Measurements from ENCODE around the gene ST6GALNAC3.
"Not testable (repeated sequence)": the region's sequence is repeated elsewhere in the genome, so short reads cannot be mapped to it uniquely, and the experiment has no call there.

ST6GALNAC3 gene

GRCh38 chr1:76123411-76124064 is 49.0 kb downstream of the ST6GALNAC3 start:
- H3K9me3 ChIP-seq (ENCODE audit: low read length): not testable (repeated sequence)

DNA sequence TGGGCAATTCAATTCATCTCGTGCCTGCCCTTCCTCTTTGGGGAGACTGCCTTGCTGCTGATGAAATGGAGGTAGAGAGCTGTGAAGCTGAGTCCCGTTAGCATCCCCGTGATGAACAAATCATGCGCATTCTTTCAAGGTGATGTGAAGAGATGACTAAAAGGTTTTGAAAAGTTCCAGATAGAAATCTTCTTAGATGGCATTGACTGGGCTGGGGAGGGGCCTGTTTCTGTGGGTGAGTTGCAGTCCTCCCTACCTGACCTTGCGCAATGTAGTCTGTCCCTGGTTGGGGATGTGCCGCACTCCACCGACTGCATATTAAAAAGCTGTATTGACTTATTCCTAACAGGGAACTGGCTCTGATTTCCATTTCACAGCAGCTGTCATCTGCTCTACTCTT is 49.6 kb downstream of the ST6GALNAC3 start:
- no peaks in the 10 kb centered on the region for H3K27me3 ChIP-seq (ENCODE audit: insufficient read depth, low read length)
- H3K4me1 ChIP-seq (ENCODE audit: insufficient read depth, low read length): no peaks in the 10 kb centered on the region
- H3K4me3 ChIP-seq (ENCODE audit: low read length): no peak overlapping the region
- H2AFZ ChIP-seq (ENCODE audit: low read depth, low read length): no peak overlapping the region
- no peaks in the 10 kb centered on the region for H3K9me3 ChIP-seq (ENCODE audit: low read length)
- H3K36me3 ChIP-seq (ENCODE audit: insufficient read depth, low read length): no peaks in the 10 kb centered on the region

More at GRCh38 chr1:76123411-76124064, 49.0 kb downstream of the ST6GALNAC3 start:
- H3K4me1 ChIP-seq (ENCODE audit: insufficient read depth, low read length); H2AFZ ChIP-seq (ENCODE audit: low read depth, low read length); H3K36me3 ChIP-seq (ENCODE audit: insufficient read depth, low read length); H3K27me3 ChIP-seq (ENCODE audit: insufficient read depth, low read length); H3K4me3 ChIP-seq (ENCODE audit: low read length): not testable (repeated sequence)

DNA sequence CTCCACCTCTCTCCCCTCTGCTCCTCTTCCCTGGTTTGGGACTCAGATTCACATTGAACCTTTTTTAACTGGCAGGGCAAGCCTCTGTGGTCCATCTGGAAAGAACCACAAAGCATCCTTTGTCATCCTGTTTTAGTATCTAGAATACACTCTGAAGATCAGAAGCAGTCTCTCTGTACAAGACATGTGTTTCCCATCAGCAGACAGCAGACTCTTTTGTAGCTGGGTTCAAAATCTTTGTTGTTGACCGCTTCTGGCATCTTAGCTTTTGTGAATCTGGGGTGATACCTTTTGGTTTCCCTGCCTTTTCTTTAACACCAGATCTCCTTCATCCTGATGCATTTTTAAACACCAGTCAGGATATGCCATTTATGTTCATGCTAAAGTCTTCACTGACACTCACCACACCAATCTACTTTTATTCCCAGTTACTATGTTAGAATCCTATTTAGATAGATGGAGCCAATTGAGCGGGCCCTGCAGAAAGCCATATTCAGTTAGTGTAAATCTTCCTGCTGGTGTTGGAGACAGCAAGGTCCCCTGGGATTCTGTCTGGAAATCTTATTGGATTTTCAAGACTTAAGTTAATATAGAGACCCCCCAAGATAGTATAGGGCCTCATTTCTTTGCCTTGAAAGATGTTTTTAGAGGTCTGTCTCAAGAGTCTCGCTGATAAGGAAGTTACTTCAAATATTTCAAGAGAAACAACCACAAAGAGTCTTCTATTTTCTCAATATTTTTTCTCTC is 51.1 kb downstream of the ST6GALNAC3 start:
- Histone ChIP-seq H3K27me3 (ENCODE audit: insufficient read depth, low read length) (no peaks in the 10 kb centered on the region), H2AFZ (ENCODE audit: low read depth, low read length) (no peak overlapping the region), H3K4me3 (ENCODE audit: low read length) (no peak overlapping the region), H3K36me3 (ENCODE audit: insufficient read depth, low read length) (no peaks in the 10 kb centered on the region), H3K9me3 (ENCODE audit: low read length) (no peaks in the 10 kb centered on the region), H3K4me1 (ENCODE audit: insufficient read depth, low read length) (no peaks in the 10 kb centered on the region)

DNA sequence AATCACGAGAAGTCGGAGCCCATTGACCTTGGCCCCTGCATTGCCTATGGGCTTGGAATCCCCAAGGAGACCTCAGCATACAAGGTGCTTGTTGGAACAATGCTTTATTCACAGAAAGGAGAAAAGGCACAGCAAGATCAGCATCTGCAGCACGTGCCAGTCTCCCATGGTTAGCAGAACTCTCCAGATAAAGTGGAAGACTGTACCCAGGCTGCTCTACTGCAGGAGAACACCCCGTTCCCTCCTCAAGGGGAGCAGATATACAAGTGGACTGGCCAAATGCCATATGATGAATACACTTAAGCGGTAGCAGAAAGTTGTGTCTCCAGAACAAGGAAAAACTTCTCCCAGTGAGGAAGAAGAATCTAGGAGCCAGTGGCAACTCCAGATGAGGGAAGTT is 53.5 kb downstream of the ST6GALNAC3 start:
- H3K27me3 ChIP-seq (ENCODE audit: insufficient read depth, low read length): no peaks in the 10 kb centered on the region
- no peaks in the 10 kb centered on the region for H3K4me1 ChIP-seq (ENCODE audit: insufficient read depth, low read length)
- H3K36me3 ChIP-seq (ENCODE audit: insufficient read depth, low read length): no peaks in the 10 kb centered on the region
- no peak overlapping the region for H2AFZ ChIP-seq (ENCODE audit: low read depth, low read length)
- no peaks in the 10 kb centered on the region for H3K9me3 ChIP-seq (ENCODE audit: low read length)
- H3K4me3 ChIP-seq (ENCODE audit: low read length): no peak overlapping the region

GRCh38 chr1:76129731-76130130 is 55.2 kb downstream of the ST6GALNAC3 start:
- Histone ChIP-seq H3K4me1 (ENCODE audit: insufficient read depth, low read length) (no peaks in the 10 kb centered on the region), H3K27me3 (ENCODE audit: insufficient read depth, low read length) (no peaks in the 10 kb centered on the region), H3K4me3 (ENCODE audit: low read length) (no peak overlapping the region), H2AFZ (ENCODE audit: low read depth, low read length) (no peak overlapping the region), H3K36me3 (ENCODE audit: insufficient read depth, low read length) (no peaks in the 10 kb centered on the region), H3K9me3 (ENCODE audit: low read length) (no peaks in the 10 kb centered on the region)

GRCh38 chr1:76130992-76131391 is 56.4 kb downstream of the ST6GALNAC3 start:
- Histone ChIP-seq H3K27me3 (ENCODE audit: insufficient read depth, low read length) (no peaks in the 10 kb centered on the region), H3K36me3 (ENCODE audit: insufficient read depth, low read length) (no peaks in the 10 kb centered on the region), H3K4me3 (ENCODE audit: low read length) (no peak overlapping the region), H3K9me3 (ENCODE audit: low read length) (no peaks in the 10 kb centered on the region), H3K4me1 (ENCODE audit: insufficient read depth, low read length) (no peaks in the 10 kb centered on the region), H2AFZ (ENCODE audit: low read depth, low read length) (no peak overlapping the region)

- Histone ChIP-seq H3K36me3 (ENCODE audit: insufficient read depth, low read length) (no peaks in the 10 kb centered on the region), H2AFZ (ENCODE audit: low read depth, low read length) (no peak overlapping the region), H3K27me3 (ENCODE audit: insufficient read depth, low read length) (no peaks in the 10 kb centered on the region), H3K4me1 (ENCODE audit: insufficient read depth, low read length) (no peaks in the 10 kb centered on the region), H3K4me3 (ENCODE audit: low read length) (no peak overlapping the region), H3K9me3 (ENCODE audit: low read length) (no peaks in the 10 kb centered on the region)
Observed at GRCh38 chr1:76133977-76134376, 59.4 kb downstream of the ST6GALNAC3 start.

- Histone ChIP-seq H2AFZ (ENCODE audit: low read depth, low read length) (no peak overlapping the region), H3K4me1 (ENCODE audit: insufficient read depth, low read length) (no peaks in the 10 kb centered on the region), H3K36me3 (ENCODE audit: insufficient read depth, low read length) (no peaks in the 10 kb centered on the region), H3K9me3 (ENCODE audit: low read length) (no peaks in the 10 kb centered on the region), H3K27me3 (ENCODE audit: insufficient read depth, low read length) (no peaks in the 10 kb centered on the region), H3K4me3 (ENCODE audit: low read length) (no peak overlapping the region)
Observed at GRCh38 chr1:76135835-76136234, 61.3 kb downstream of the ST6GALNAC3 start.

- no peak overlapping the region for H3K4me3 ChIP-seq (ENCODE audit: low read length)
- H3K9me3 ChIP-seq (ENCODE audit: low read length): no peaks in the 10 kb centered on the region
- no peaks in the 10 kb centered on the region for H3K4me1 ChIP-seq (ENCODE audit: insufficient read depth, low read length)
- no peaks in the 10 kb centered on the region for H3K27me3 ChIP-seq (ENCODE audit: insufficient read depth, low read length)
- H2AFZ ChIP-seq (ENCODE audit: low read depth, low read length): no peak overlapping the region
- no peaks in the 10 kb centered on the region for H3K36me3 ChIP-seq (ENCODE audit: insufficient read depth, low read length)
Observed at GRCh38 chr1:76136894-76137293, 62.3 kb downstream of the ST6GALNAC3 start.

GRCh38 chr1:76137746-76138145 is 63.2 kb downstream of the ST6GALNAC3 start:
- Histone ChIP-seq H3K9me3 (ENCODE audit: low read length) (no peaks in the 10 kb centered on the region), H3K4me3 (ENCODE audit: low read length) (no peak overlapping the region), H3K27me3 (ENCODE audit: insufficient read depth, low read length) (no peaks in the 10 kb centered on the region), H2AFZ (ENCODE audit: low read depth, low read length) (no peak overlapping the region), H3K36me3 (ENCODE audit: insufficient read depth, low read length) (no peaks in the 10 kb centered on the region), H3K4me1 (ENCODE audit: insufficient read depth, low read length) (no peaks in the 10 kb centered on the region)

DNA sequence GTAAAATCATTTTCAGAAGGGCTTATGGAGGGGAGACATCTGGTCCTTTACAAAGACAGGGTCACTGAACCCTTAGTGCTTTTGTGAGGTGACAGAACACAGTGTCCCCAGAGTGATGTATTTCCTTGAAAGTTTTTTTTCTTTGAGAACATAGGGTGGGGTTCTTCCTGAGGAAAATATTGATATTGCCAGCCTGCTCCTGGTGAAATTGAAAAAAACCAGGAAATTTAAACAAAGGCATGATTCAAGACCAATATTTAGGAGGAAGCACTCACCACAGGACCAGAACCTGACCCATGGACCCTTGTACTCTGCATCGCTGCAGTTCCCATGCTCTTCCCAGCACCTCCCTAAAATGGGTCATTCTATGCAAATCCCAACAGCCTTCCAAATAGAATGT is 63.7 kb downstream of the ST6GALNAC3 start:
- H3K4me1 ChIP-seq (ENCODE audit: insufficient read depth, low read length): no peaks in the 10 kb centered on the region
- H3K9me3 ChIP-seq (ENCODE audit: low read length): no peaks in the 10 kb centered on the region
- no peak overlapping the region for H3K4me3 ChIP-seq (ENCODE audit: low read length)
- no peak overlapping the region for H2AFZ ChIP-seq (ENCODE audit: low read depth, low read length)
- no peaks in the 10 kb centered on the region for H3K27me3 ChIP-seq (ENCODE audit: insufficient read depth, low read length)
- H3K36me3 ChIP-seq (ENCODE audit: insufficient read depth, low read length): no peaks in the 10 kb centered on the region

DNA sequence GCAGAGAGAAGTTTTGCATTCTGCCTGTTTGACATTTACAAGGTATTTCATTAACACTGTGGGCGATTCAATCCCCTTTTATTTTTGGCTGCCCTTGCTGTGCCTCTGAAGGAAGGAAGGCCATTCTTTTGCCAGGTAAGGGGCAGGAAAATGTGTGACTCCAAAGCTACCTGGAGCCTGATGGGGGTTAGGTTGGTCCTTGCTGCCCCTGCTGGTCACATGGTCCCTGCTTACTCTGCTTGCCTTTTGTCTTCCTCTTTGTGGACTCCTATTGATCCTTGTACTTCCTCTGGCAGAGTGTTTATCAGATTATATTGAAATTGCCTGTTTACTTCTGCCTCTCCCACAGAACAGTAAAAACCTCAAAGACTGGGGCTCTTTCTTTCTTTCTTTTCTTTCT is 65.7 kb downstream of the ST6GALNAC3 start:
- H3K36me3 ChIP-seq (ENCODE audit: insufficient read depth, low read length): no peaks in the 10 kb centered on the region
- no peak overlapping the region for H2AFZ ChIP-seq (ENCODE audit: low read depth, low read length)
- H3K27me3 ChIP-seq (ENCODE audit: insufficient read depth, low read length): no peaks in the 10 kb centered on the region
- no peak overlapping the region for H3K4me3 ChIP-seq (ENCODE audit: low read length)
- H3K4me1 ChIP-seq (ENCODE audit: insufficient read depth, low read length): no peaks in the 10 kb centered on the region
- no peaks in the 10 kb centered on the region for H3K9me3 ChIP-seq (ENCODE audit: low read length)

DNA sequence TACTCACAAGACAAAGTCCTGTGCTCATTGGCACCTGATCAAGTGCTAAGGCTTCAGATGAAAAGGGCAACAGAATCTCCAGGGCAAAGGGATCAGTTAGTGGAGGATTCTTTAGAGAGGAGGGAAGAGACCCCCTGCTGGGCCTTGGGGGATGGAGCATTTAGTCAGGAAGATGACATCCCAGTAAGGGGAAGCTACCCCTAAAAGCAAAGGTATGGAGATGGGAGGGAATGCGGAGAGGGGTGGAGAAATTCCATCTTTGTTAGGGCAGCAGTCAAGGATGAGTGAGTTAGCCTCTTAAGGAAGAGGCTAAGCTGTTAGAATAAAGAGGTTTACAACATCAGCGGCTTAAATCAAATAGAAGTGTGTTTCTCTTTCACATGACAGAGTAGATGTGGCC is 67.4 kb downstream of the ST6GALNAC3 start:
- H3K36me3 ChIP-seq (ENCODE audit: insufficient read depth, low read length): no peaks in the 10 kb centered on the region
- no peak overlapping the region for H2AFZ ChIP-seq (ENCODE audit: low read depth, low read length)
- H3K4me1 ChIP-seq (ENCODE audit: insufficient read depth, low read length): no peaks in the 10 kb centered on the region
- H3K27me3 ChIP-seq (ENCODE audit: insufficient read depth, low read length): no peaks in the 10 kb centered on the region
- H3K4me3 ChIP-seq (ENCODE audit: low read length): no peak overlapping the region
- H3K9me3 ChIP-seq (ENCODE audit: low read length): no peaks in the 10 kb centered on the region

All from neuron (in vitro differentiated cells).